ENCODE data around the gene PPARG. TPM values are rescaled to one million over a fixed set of nuclear protein-coding genes. Genes with fewer than 3 reads are reported as not detected.

Gene PPARG
- total RNA-seq (10 to 100 TPM; 15.7 to 28.0 (median 25.2) TPM), polyA plus RNA-seq (10 to 100 TPM in 1 of 3 donors, 1 to 10 TPM in 2; 5.5 to 16.1 (median 7.4) TPM)
- long read RNA-seq, donor 1, transcript PPARG-207 (7 exons, 1,722 nt), result major isoform, 6 of 11 reads
- long read RNA-seq, donor 1, partial matches to known transcripts, result 0 of 11 reads
- long read RNA-seq, donor 1, other reads (novel, unspliced or antisense), result 0 of 11 reads
- long read RNA-seq, donor 2, transcript PPARG-202 (8 exons, 1,870 nt), result major isoform, 6 of 8 reads
- long read RNA-seq, donor 2, partial matches to known transcripts, result 0 of 8 reads
- long read RNA-seq, donor 2, other reads (novel, unspliced or antisense), result 0 of 8 reads

DNA sequence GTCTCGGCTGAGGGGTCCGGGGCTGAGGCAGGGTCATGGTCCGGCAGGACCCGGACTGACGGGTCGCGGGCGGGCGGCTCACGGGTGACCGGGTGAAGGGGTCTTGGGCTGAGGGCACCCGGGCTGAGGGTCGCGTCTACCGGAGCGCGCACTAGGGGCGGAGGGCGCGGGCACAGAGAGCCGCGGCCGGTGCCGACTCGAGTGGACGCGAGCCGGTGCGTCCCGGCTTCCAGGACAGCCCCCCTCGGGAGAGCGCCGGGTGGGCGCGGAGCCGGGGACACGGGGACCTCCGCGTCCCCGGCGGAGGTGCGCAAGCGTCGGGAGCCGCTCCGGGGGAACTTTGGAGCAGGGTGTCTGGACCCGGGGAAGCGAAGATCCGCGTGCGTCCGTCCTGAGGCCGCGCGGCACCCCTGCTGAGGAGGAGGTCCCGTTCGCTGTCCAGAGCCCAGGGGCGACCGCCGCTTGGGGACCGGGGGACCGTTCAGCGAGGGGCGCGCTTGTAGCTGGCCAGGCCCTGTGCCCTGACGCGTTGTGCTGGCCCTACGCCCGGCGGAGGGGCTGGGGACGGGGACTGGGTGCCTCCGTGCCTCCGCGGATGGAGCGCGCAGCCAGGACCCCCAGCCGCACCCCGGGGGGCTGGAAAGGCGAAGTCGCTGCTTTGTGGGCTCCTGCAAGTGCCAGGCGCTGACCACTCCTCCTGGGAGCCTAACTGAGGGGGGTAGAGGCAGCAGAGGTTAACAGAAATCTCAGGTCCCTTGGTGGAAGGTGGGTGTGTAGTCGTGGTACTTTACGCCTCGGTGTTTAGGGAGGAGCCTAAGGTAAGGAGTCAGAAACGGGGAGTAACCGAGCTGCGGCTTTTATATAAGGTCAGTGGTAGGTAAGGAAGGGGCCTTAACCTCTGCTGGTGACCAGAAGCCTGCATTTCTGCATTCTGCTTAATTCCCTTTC is at the start of gene PPARG:
TSS of gene PPARG (plus strand) at position 889 of the 948 bp plus-strand sequence. CDS start 90,642 bp downstream, outside the sequence.
- H3K9me3 ChIP-seq, result peaks cover 0 to 6% (median 0%) of the 10 kb centered on the region in 8 donors
- TF ChIP-seq, protein P1, sequence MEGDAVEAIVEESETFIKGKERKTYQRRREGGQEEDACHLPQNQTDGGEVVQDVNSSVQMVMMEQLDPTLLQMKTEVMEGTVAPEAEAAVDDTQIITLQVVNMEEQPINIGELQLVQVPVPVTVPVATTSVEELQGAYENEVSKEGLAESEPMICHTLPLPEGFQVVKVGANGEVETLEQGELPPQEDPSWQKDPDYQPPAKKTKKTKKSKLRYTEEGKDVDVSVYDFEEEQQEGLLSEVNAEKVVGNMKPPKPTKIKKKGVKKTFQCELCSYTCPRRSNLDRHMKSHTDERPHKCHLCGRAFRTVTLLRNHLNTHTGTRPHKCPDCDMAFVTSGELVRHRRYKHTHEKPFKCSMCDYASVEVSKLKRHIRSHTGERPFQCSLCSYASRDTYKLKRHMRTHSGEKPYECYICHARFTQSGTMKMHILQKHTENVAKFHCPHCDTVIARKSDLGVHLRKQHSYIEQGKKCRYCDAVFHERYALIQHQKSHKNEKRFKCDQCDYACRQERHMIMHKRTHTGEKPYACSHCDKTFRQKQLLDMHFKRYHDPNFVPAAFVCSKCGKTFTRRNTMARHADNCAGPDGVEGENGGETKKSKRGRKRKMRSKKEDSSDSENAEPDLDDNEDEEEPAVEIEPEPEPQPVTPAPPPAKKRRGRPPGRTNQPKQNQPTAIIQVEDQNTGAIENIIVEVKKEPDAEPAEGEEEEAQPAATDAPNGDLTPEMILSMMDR (IDR thresholded peaks at IDR 0.05 in 8 of 11, conservative IDR thresholded peaks at IDR 0.05 in 3 of 11), result no peak
- peak; percentile 10 to 72 (median 72) for TF ChIP-seq POLR2AphosphoS5 (IDR thresholded peaks at IDR 0.05)
- H3K4me3 ChIP-seq, result peak within 1 kb of the TSS; percentile 46 to 78 (median 54)
- intact Hi-C loops (cut with DNase I; ENCODE audit: low total_unique reads), result loop anchor here (10.0 kb wide), 1 partner anchor 186 kb away; no protein-coding TSS in a partner anchor
- H3K36me3 ChIP-seq, result no peaks in the 10 kb centered on the region
- peaks cover 0 to 59% (median 13%) of the 10 kb centered on the region in 7 donors for H3K27me3 ChIP-seq (replicated peaks in 1 of 7)
- DNase-seq, result peak; percentile 80
- peak within 1 kb of the TSS; percentile 69 to 92 (median 86) for H3K27ac ChIP-seq
- WGBS, 5 donors, result 2 to 5% (median 2%) methylated on average over 24 to 87 of the region's 87 CpGs
- peaks cover 0 to 44% (median 27%) of the 10 kb centered on the region in 6 donors for H3K4me1 ChIP-seq

DNA sequence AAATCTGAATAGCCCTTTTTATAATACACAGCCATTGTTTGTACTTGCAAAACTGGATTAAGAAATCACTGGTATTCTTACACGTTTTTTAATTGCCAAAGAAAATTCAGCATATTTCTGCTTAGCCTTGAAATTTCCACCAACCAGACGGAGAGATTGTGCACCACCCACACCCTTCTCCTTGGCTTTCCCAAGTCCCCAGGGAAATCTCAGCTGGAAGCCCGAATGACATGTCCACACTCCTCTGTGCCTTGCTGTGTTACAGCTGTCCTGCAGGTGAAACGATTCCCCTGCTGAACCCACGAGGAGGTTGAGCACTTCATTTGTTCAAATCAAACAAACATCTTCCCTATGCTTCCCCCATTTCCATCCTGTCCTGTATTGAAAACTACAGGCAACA is 49.6 kb upstream of the PPARG start:
- Histone ChIP-seq H3K4me1 (no peaks in the 10 kb centered on the region), H3K27me3 (replicated peaks in 1 of 7) (peaks cover 0 to 8% (median 0%) of the 10 kb centered on the region in 7 donors), H3K27ac (no peak overlapping the region), H3K36me3 (no peaks in the 10 kb centered on the region), H3K4me3 (no peak overlapping the region), H3K9me3 (no peaks in the 10 kb centered on the region)
- intact Hi-C loops (cut with DNase I; ENCODE audit: low total_unique reads), result no loop called here
- DNase-seq, result no peak
- TF ChIP-seq POLR2A (IDR thresholded peaks at IDR 0.05), result no peak
- TF ChIP-seq, protein P1 (IDR thresholded peaks at IDR 0.05 in 8 of 11, conservative IDR thresholded peaks at IDR 0.05 in 3 of 11), result no peak
- no peak for TF ChIP-seq POLR2AphosphoS5 (IDR thresholded peaks at IDR 0.05)
- 44 to 84% (median 56%) methylated on average over 5 of the region's 5 CpGs for WGBS, 5 donors

DNA sequence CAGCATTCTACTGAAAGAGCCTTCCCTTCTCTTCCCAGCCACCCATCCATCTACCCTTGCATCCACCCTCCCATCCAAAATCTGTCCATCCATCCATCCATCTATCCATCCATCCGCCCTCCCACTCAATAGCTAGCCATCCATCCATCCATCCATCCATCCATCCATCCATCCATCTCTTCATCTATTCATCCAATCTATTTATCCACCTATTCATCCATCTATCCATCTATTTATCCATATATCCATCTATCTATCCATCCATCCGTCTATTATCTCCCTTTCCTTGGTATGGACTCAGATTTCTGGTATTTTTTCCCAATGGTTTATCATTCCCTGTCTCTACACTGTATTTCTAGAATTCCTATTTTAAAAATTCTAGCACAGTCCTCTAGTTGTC is 46.1 kb upstream of the PPARG start:
- Histone ChIP-seq H3K36me3 (no peaks in the 10 kb centered on the region), H3K4me1 (no peaks in the 10 kb centered on the region), H3K27ac (no peak overlapping the region), H3K4me3 (no peak overlapping the region), H3K27me3 (replicated peaks in 1 of 7) (peaks cover 0 to 8% (median 0%) of the 10 kb centered on the region in 7 donors), H3K9me3 (no peaks in the 10 kb centered on the region)
- WGBS, 5 donors, result 59 to 92% (median 86%) methylated on average over 2 of the region's 2 CpGs
- intact Hi-C loops (cut with DNase I; ENCODE audit: low total_unique reads), result no loop called here
- TF ChIP-seq, protein P1 (IDR thresholded peaks at IDR 0.05 in 8 of 11, conservative IDR thresholded peaks at IDR 0.05 in 3 of 11), result no peak
- TF ChIP-seq POLR2AphosphoS5 (IDR thresholded peaks at IDR 0.05) (no peak), POLR2A (IDR thresholded peaks at IDR 0.05) (no peak)
- no peak for DNase-seq

Data from spleen (tissue), 13 donors.